PC-3 (cell line): ENCODE measurements around the gene FNBP1L. TPM values are rescaled to one million over a fixed set of nuclear protein-coding genes. Genes with fewer than 3 reads are reported as not detected.
"Not testable (repeated sequence)": the region's sequence is repeated elsewhere in the genome, so short reads cannot be mapped to it uniquely, and the experiment has no call there.

ENCODE experiments used
- ATAC-seq: fragments of 200-7000 bp; cut with Tn5 transposase; 2 replicates; pipeline ENCODE4 v1.9.1; 2020; ENCODE audit warnings: mild to moderate bottlenecking, moderate library complexity
- BruUV-seq: library from RNA; stranded (reverse); fragments of 400-500 nt; replicated peaks from 2 replicates; lab custom pipeline; 2021; lab: Mats Ljungman, UMichigan
- CTCF ChIA-PET: fragments of 300-600 bp; sonication (Branson Sonifier 250); formaldehyde crosslinking; loops from one replicate; lab custom pipeline; 2022; ENCODE audit warnings: antibody characterized with exemption; lab: Charles Lee
- POLR2A ChIA-PET: fragments of 300-600 bp; sonication (Branson Sonifier 250); formaldehyde crosslinking; loops from one replicate; lab custom pipeline; 2022; ENCODE audit warnings: antibody characterized with exemption; ENCODE audit not compliant: unreplicated experiment; lab: Charles Lee
- DNase-seq: peaks from one replicate; pipeline ENCODE4 v3.0.0-alpha.2; 2015
- H2AFZ ChIP-seq: fragments of 300-600 bp; sonication (generic); 2 replicates; pipeline ENCODE4 v1.6.0; 2016; ENCODE audit warnings: antibody characterized with exemption, low read length
- H3F3A ChIP-seq: fragments of 300-600 bp; sonication (generic); one replicate; pipeline ENCODE4 v1.6.0; 2017; ENCODE audit warnings: antibody characterized with exemption, low read length, control low read depth, mild to moderate bottlenecking; ENCODE audit not compliant: unreplicated experiment
- H3K27ac ChIP-seq: fragments of 300-600 bp; sonication (generic); 2 replicates; pipeline ENCODE4 v1.5.1; 2016; ENCODE audit warnings: mild to moderate bottlenecking, low read length
- H3K27me3 ChIP-seq: fragments of 300-600 bp; sonication (generic); 2 replicates; pipeline ENCODE4 v1.6.1; 2016; ENCODE audit warnings: low read length, mixed read lengths
- H3K36me3 ChIP-seq: fragments of 300-600 bp; sonication (generic); 2 replicates; pipeline ENCODE4 v1.6.1; 2016; ENCODE audit warnings: low read depth, mixed run types, low read length, mixed read lengths
- H3K4me1 ChIP-seq: fragments of 300-600 bp; sonication (generic); 2 replicates; pipeline ENCODE4 v1.5.1; 2016; ENCODE audit warnings: low read length; ENCODE audit not compliant: insufficient read depth
- H3K4me2 ChIP-seq: fragments of 300-600 bp; sonication (generic); 2 replicates; pipeline ENCODE4 v1.6.0; 2016; ENCODE audit warnings: low read length
- H3K4me3 ChIP-seq: fragments of 300-600 bp; sonication (generic); 2 replicates; pipeline ENCODE4 v1.5.1; 2016; ENCODE audit warnings: mild to moderate bottlenecking, low read length, mixed read lengths
- H3K79me2 ChIP-seq: fragments of 300-600 bp; sonication (generic); 2 replicates; pipeline ENCODE4 v1.6.1; 2017; ENCODE audit warnings: low read length, mixed read lengths
- H3K9ac ChIP-seq: fragments of 300-600 bp; sonication (generic); 2 replicates; pipeline ENCODE4 v1.6.0; 2016; ENCODE audit warnings: mild to moderate bottlenecking, low read length
- H3K9me2 ChIP-seq: fragments of 300-600 bp; sonication (generic); replicated peaks from 2 replicates; pipeline ENCODE4 v1.6.1; 2016; ENCODE audit warnings: mixed run types, low read length, mixed read lengths
- H3K9me3 ChIP-seq: fragments of 300-600 bp; sonication (generic); 2 replicates; pipeline ENCODE4 v1.6.1; 2016; ENCODE audit warnings: low read length, mixed read lengths
- H4K20me1 ChIP-seq: fragments of 300-600 bp; sonication (generic); 2 replicates; pipeline ENCODE4 v1.6.1; 2016; ENCODE audit warnings: low read length, mixed read lengths
- EZH2 ChIP-seq: fragments of 300-600 bp; sonication (generic); IDR thresholded peaks from one replicate; pipeline ENCODE4 v1.6.1; 2017; ENCODE audit warnings: antibody characterized with exemption, mild to moderate bottlenecking, low read length; ENCODE audit not compliant: unreplicated experiment
- EZH2phosphoT487 ChIP-seq: fragments of 300-600 bp; sonication (generic); IDR thresholded peaks from 2 replicates; pipeline ENCODE4 v1.6.1; 2018; ENCODE audit warnings: mild to moderate bottlenecking, antibody characterized with exemption, low read length, borderline replicate concordance
- intact Hi-C: fragments of 100-400 bp; cut with micrococcal nuclease; formaldehyde crosslinking; loops from 2 replicates; pipeline ENCODE4 v1.9.0; 2023
- total RNA-seq: library from RNA; depleted of rRNA; stranded (reverse); fragments of >200 nt; gene quantifications from 2 replicates; pipeline ENCODE4 v1.2.3, GENCODE V29; 2014
- TF ChIP-seq, protein P1 (sequence below): fragments of 300-600 bp; sonication (generic); conservative IDR thresholded peaks from 2 replicates; pipeline ENCODE4 v1.5.1; 2017; ENCODE audit warnings: antibody characterized with exemption, low read depth, mild to moderate bottlenecking, low read length

FNBP1L gene
- total RNA-seq, 1 experiment from 2014 or later = 28.3 TPM

- ATAC-seq = no peak; the same call in 1 of the 2 replicates
- Histone ChIP-seq H3K9me2 (no peaks in the 10 kb centered on the region), H3K4me2 (no peak overlapping the region), H3K4me1 (peaks cover 55% of the 10 kb centered on the region), H3K27me3 (no peaks in the 10 kb centered on the region), H3K9me3 (no peaks in the 10 kb centered on the region), H4K20me1 (peaks cover 37% of the 10 kb centered on the region), H3K36me3 (peaks cover 84% of the 10 kb centered on the region), H3K27ac (no peak overlapping the region), H3K9ac (no peak overlapping the region), H2AFZ (no peak overlapping the region), H3F3A (peaks cover 28% of the 10 kb centered on the region), H3K79me2 (peaks cover 88% of the 10 kb centered on the region), H3K4me3 (no peak overlapping the region)
- ChIA-PET POLR2A (no interaction called here), CTCF (no interaction called here)
- no TSS peak for BruUV-seq
- intact Hi-C loops = loop anchor here (10.0 kb wide), 1 partner anchor 257 kb away; no protein-coding TSS in a partner anchor
- no peak for TF ChIP-seq EZH2
- TF ChIP-seq, protein P1, sequence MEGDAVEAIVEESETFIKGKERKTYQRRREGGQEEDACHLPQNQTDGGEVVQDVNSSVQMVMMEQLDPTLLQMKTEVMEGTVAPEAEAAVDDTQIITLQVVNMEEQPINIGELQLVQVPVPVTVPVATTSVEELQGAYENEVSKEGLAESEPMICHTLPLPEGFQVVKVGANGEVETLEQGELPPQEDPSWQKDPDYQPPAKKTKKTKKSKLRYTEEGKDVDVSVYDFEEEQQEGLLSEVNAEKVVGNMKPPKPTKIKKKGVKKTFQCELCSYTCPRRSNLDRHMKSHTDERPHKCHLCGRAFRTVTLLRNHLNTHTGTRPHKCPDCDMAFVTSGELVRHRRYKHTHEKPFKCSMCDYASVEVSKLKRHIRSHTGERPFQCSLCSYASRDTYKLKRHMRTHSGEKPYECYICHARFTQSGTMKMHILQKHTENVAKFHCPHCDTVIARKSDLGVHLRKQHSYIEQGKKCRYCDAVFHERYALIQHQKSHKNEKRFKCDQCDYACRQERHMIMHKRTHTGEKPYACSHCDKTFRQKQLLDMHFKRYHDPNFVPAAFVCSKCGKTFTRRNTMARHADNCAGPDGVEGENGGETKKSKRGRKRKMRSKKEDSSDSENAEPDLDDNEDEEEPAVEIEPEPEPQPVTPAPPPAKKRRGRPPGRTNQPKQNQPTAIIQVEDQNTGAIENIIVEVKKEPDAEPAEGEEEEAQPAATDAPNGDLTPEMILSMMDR = no peak
- no peak for TF ChIP-seq EZH2phosphoT487
- no peak for DNase-seq
Measured at GRCh38 chr1:93588206-93588605, 140.3 kb downstream of the FNBP1L start.

DNA sequence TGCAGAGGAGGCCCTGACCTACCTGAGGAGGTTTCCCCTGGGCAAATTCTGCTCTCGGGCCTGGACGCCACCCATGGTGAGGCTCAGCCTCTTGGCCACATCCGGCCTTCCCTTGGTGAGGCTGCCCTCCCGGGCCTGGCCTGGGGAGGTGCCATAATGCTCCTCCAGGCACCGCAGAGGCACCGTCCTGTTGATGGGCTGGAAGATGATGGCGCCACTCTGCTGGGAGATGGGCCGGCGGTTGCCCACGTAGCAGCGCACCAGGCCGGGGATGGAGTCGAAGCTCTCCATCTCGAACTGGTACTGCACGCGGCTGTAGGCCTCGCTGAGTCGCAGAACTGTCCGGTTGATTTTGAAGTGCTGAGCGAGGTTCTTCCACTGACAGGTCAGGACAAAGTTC lies 141.0 kb downstream of the FNBP1L start:
- H3K4me1 ChIP-seq = peaks cover 48% of the 10 kb centered on the region
- no peak overlapping the region for H3K9ac ChIP-seq
- no peak overlapping the region for H3K27ac ChIP-seq
- no peak overlapping the region for H3K4me3 ChIP-seq
- no peak for DNase-seq
- H3F3A ChIP-seq = peaks cover 28% of the 10 kb centered on the region
- H3K36me3 ChIP-seq = peaks cover 79% of the 10 kb centered on the region
- ChIA-PET CTCF (no interaction called here), POLR2A (no interaction called here)
- H3K9me2 ChIP-seq = no peaks in the 10 kb centered on the region
- no peaks in the 10 kb centered on the region for H3K9me3 ChIP-seq
- intact Hi-C loops = loop anchor here (10.0 kb wide), 1 partner anchor 256 kb away; no protein-coding TSS in a partner anchor
- H4K20me1 ChIP-seq = peaks cover 40% of the 10 kb centered on the region
- H3K27me3 ChIP-seq = no peaks in the 10 kb centered on the region
- BruUV-seq = no TSS peak
- H2AFZ ChIP-seq = no peak overlapping the region
- H3K4me2 ChIP-seq = no peak overlapping the region
- no peak for ATAC-seq
- TF ChIP-seq EZH2phosphoT487 = no peak
- TF ChIP-seq EZH2 = no peak
- TF ChIP-seq, protein P1 = no peak
- peaks cover 88% of the 10 kb centered on the region for H3K79me2 ChIP-seq

DNA sequence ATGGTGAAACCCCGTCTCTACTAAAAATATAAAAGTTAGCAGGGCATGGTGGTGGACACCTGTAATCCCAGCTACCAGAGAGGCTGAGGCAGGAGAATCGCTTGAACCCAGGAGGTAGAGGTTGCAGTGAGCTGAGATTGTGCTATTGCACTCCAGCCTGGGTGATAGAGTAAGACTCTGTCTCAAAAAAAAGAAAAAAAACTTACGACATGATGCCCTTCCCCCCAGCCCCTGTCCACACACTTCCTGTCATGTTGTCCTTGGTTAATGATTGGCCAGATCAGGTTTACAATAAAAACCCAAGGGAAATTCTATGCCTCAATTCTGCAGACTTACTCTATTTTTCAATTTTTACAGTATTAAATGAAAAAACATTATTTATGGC lies 143.4 kb downstream of the FNBP1L start:
- H3F3A ChIP-seq = peaks cover 26% of the 10 kb centered on the region
- POLR2A ChIA-PET, CTCF ChIA-PET, H3K9me3 ChIP-seq, H3K9me2 ChIP-seq, intact Hi-C loops, H3K4me3 ChIP-seq, H3K27me3 ChIP-seq, H3K4me2 ChIP-seq, BruUV-seq, H2AFZ ChIP-seq, ATAC-seq, H3K9ac ChIP-seq: not testable (repeated sequence)
- peaks cover 96% of the 10 kb centered on the region for H3K79me2 ChIP-seq
- 0 out of 2 replicates have a peak overlapping the region, but pooled peaks have one; percentile 19 for H3K27ac ChIP-seq
- H4K20me1 ChIP-seq = peaks cover 62% of the 10 kb centered on the region
- peaks cover 34% of the 10 kb centered on the region for H3K4me1 ChIP-seq
- peak; percentile 29 for DNase-seq
- H3K36me3 ChIP-seq = peaks cover 87% of the 10 kb centered on the region
